Tibial nerve (tissue), 3 donors: Measurements from ENCODE around the gene PSEN2.

Experiments used
- POLR2A ChIP-seq, 2 donors: fragments of 450-650 bp; IDR thresholded peaks; one replicate each; pipeline ENCODE4 v1.6.1; 2017; ENCODE audit warnings: antibody characterized with exemption in 2 of 2, mild to moderate bottlenecking in 2 of 2, moderate library complexity in 2 of 2
- TF ChIP-seq, protein P1 (sequence below), 5 experiments: fragments of 200-600 bp in 3 of 5; fragments of 450-650 bp in 2 of 5; sonication (generic) in 3 of 5; IDR thresholded peaks; one replicate each; pipeline ENCODE4 v1.5.1; 2016 to 2019; ENCODE audit warnings: antibody characterized with exemption in 5 of 5, mild to moderate bottlenecking in 3 of 5, moderate library complexity in 2 of 5

DNA sequence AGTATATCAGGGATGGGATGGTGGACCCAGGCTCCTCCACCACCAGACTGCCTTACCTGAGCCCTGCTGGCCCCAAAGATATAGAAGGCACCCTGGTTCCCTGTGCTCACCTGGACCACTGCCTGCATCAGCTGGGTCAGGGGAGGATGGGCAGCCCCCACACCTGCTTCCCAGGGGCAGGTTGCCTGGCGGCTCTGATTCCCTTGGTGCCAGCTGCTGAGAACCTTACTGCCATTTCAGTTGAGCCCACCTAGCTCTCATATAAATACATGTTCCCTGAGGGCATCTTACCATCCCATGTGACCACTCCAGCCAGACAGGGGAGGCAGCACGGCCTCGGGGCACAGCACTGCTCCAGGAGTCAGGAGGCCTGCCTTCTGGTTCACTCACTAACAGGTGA is 24.4 kb downstream of the PSEN2 start:
- TF ChIP-seq, protein P1, sequence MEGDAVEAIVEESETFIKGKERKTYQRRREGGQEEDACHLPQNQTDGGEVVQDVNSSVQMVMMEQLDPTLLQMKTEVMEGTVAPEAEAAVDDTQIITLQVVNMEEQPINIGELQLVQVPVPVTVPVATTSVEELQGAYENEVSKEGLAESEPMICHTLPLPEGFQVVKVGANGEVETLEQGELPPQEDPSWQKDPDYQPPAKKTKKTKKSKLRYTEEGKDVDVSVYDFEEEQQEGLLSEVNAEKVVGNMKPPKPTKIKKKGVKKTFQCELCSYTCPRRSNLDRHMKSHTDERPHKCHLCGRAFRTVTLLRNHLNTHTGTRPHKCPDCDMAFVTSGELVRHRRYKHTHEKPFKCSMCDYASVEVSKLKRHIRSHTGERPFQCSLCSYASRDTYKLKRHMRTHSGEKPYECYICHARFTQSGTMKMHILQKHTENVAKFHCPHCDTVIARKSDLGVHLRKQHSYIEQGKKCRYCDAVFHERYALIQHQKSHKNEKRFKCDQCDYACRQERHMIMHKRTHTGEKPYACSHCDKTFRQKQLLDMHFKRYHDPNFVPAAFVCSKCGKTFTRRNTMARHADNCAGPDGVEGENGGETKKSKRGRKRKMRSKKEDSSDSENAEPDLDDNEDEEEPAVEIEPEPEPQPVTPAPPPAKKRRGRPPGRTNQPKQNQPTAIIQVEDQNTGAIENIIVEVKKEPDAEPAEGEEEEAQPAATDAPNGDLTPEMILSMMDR (IDR thresholded peaks at IDR 0.05) = no peak
- TF ChIP-seq POLR2A (IDR thresholded peaks at IDR 0.05) = no peak
